Activated gamma-delta T cell (primary cell): Measurements from ENCODE around the gene KLHL29.

ENCODE experiments used
- DNase-seq: peaks from one replicate; lab custom pipeline; 2025; lab: John Stamatoyannopoulos, UW

The KLHL29 gene

GRCh38 chr2:23476786-23477185 lies 91.8 kb downstream of the KLHL29 start:
- DNase-seq: no peak

- no peak for DNase-seq
These were observed 92.4 kb downstream of the KLHL29 start for GRCh38 chr2:23477392-23477791.

GRCh38 chr2:23478087-23478932 lies 93.3 kb downstream of the KLHL29 start:
- DNase-seq: no peak

- no peak for DNase-seq
These were observed 94.1 kb downstream of the KLHL29 start for GRCh38 chr2:23478933-23479683.

- no peak for DNase-seq
These were observed 96.2 kb downstream of the KLHL29 start for GRCh38 chr2:23480957-23481797.

- DNase-seq: no peak
These were observed 97.2 kb downstream of the KLHL29 start for GRCh38 chr2:23482188-23482587.

- DNase-seq: no peak
These were observed 97.6 kb downstream of the KLHL29 start for GRCh38 chr2:23482607-23483006.

- no peak for DNase-seq
These were observed 98.8 kb downstream of the KLHL29 start for GRCh38 chr2:23483791-23484190.

GRCh38 chr2:23484275-23484674 lies 99.3 kb downstream of the KLHL29 start:
- DNase-seq: no peak

GRCh38 chr2:23484767-23485166 lies 99.8 kb downstream of the KLHL29 start:
- no peak for DNase-seq

- no peak for DNase-seq
These were observed 100.3 kb downstream of the KLHL29 start for GRCh38 chr2:23485261-23485660.

GRCh38 chr2:23485841-23486683 lies 101.1 kb downstream of the KLHL29 start:
- no peak for DNase-seq

GRCh38 chr2:23486684-23487075 lies 101.7 kb downstream of the KLHL29 start:
- DNase-seq: no peak

GRCh38 chr2:23487735-23488492 lies 102.9 kb downstream of the KLHL29 start:
- no peak for DNase-seq

- no peak for DNase-seq
These were observed 103.6 kb downstream of the KLHL29 start for GRCh38 chr2:23488584-23488983.

- no peak for DNase-seq
These were observed 104.7 kb downstream of the KLHL29 start for GRCh38 chr2:23489471-23490322.

- DNase-seq: no peak
These were observed 106.8 kb downstream of the KLHL29 start for GRCh38 chr2:23491591-23492336.

GRCh38 chr2:23492337-23492675 lies 107.3 kb downstream of the KLHL29 start:
- DNase-seq: no peak

- no peak for DNase-seq
These were observed 107.9 kb downstream of the KLHL29 start for GRCh38 chr2:23492921-23493320.
